Mammary epithelial cell (primary cell): ENCODE results near the gene CREG1.

Experiments
- CTCF ChIP-seq, 2 donors: IDR thresholded peaks in 1 of 2; conservative IDR thresholded peaks in 1 of 2; 2 replicates each; pipeline ENCODE4 v1.5.1; 2011 to 2012; ENCODE audit warnings: inconsistent platforms in 2 of 2, low read length in 2 of 2, mild to moderate bottlenecking in 2 of 2, control low read depth in 1 of 2, low read depth in 1 of 2; ENCODE audit not compliant: insufficient read depth in 1 of 2; ENCODE audit errors: extremely low read depth in 1 of 2
- EZH2 ChIP-seq: IDR thresholded peaks from 2 replicates; pipeline ENCODE4 v1.6.1; 2012; ENCODE audit warnings: low read length, inconsistent platforms, borderline replicate concordance

- no peak for TF ChIP-seq CTCF (conservative IDR thresholded peaks at IDR 0.05 in 1 of 2, IDR thresholded peaks at IDR 0.05 in 1 of 2; ENCODE audit: extremely low read depth in 1 of 2, insufficient read depth in 1 of 2, low read depth in 1 of 2, low read length in 2 of 2)
- no peak for TF ChIP-seq EZH2
Observed at GRCh38 chr1:167594822-167595221, 41.3 kb upstream of the CREG1 start.
